Sigmoid colon (tissue), 7 donors: ENCODE measurements around the gene MYH7B. TPM values are rescaled to one million over a fixed set of nuclear protein-coding genes. Genes with fewer than 3 reads are reported as not detected.

Source experiments
- DNase-seq: peaks from one replicate; pipeline ENCODE4 v3.0.0-alpha.2; 2019
- H3K27ac ChIP-seq, 4 donors: fragments of 200-600 bp; sonication (generic); one replicate each; pipeline ENCODE4 v1.5.1; 2016 to 2019; ENCODE audit warnings: mild to moderate bottlenecking in 1 of 4
- H3K27me3 ChIP-seq, 3 donors: fragments of 200-600 bp; sonication (generic); one replicate each; pipeline ENCODE4 v1.5.1; 2019; ENCODE audit warnings: mild to moderate bottlenecking in 1 of 3
- H3K36me3 ChIP-seq, 4 donors: fragments of 200-600 bp; sonication (generic); one replicate each; pipeline ENCODE4 v1.5.1; 2016 to 2019
- H3K4me1 ChIP-seq, 4 donors: fragments of 200-600 bp; sonication (generic); one replicate each; pipeline ENCODE4 v1.5.1; 2017 to 2019
- H3K4me3 ChIP-seq, 4 donors: fragments of 200-600 bp; sonication (generic); one replicate each; pipeline ENCODE4 v1.5.1; 2017 to 2019; ENCODE audit warnings: mild to moderate bottlenecking in 2 of 4, moderate library complexity in 1 of 4
- H3K9me3 ChIP-seq, 4 donors: fragments of 200-600 bp in 3 of 4; sonication (generic) in 3 of 4; one replicate each; pipeline versions ENCODE4 v1.5.1 to v1.6.1; 2013 to 2019
- EP300 ChIP-seq, 4 donors: sonication (generic); formaldehyde crosslinking; IDR thresholded peaks; one replicate each; pipeline ENCODE4 v1.6.1; 2017; ENCODE audit warnings: antibody characterized with exemption in 4 of 4
- POLR2A ChIP-seq, 2 donors: fragments of 450-650 bp; IDR thresholded peaks; one replicate each; pipeline ENCODE4 v1.6.1; 2016; ENCODE audit warnings: antibody characterized with exemption in 2 of 2, mild to moderate bottlenecking in 2 of 2, moderate library complexity in 2 of 2
- POLR2AphosphoS5 ChIP-seq, 4 donors: sonication (generic); formaldehyde crosslinking; IDR thresholded peaks; one replicate each; pipeline ENCODE4 v1.6.1; 2017; ENCODE audit warnings: antibody characterized with exemption in 4 of 4
- WGBS, 2 donors: extraction: QIAGEN DNeasy Blood & Tissue Kit; methylation state at CpG; one replicate each; pipeline ENCODE4 v1.1.7; 2013; 5-methylcytosine and 5-hydroxymethylcytosine counted together
- intact Hi-C: fragments of 100-400 bp; cut with DNase I; formaldehyde crosslinking; loops from one replicate; pipeline ENCODE4 v1.15.1; 2023
- polyA plus RNA-seq, 3 donors: library from polyadenylated mRNA; stranded (reverse); fragments of 200-250 nt; gene quantifications; one replicate each; pipeline ENCODE4 v1.2.3, GENCODE V29; 2013
- total RNA-seq, 4 donors: library from RNA; depleted of rRNA; stranded (reverse); fragments of >200 nt; gene quantifications; one replicate each; pipeline ENCODE4 v1.1.0, GENCODE V29; 2016
- TF ChIP-seq, protein P1 (sequence below), 4 experiments: fragments of 450-650 bp in 3 of 4; fragments of 200-600 bp in 1 of 4; IDR thresholded peaks; one replicate each; pipeline ENCODE4 v1.5.1; 2016 to 2019; ENCODE audit warnings: antibody characterized with exemption in 4 of 4, mild to moderate bottlenecking in 3 of 4, moderate library complexity in 2 of 4
- donor health status: healthy with polysubstance abuse.
- donor health status: Bipolar disorder and iron deficiency.
- donor health status: healthy.

MYH7B gene
- total and polyA plus RNA-seq, 7 donors: under 0.01 to 1.6 (median 0.66) TPM

GRCh38 chr20:34946661-34947060 lies 9.0 kb upstream of the MYH7B start:
- intact Hi-C loops: no loop called here
- Histone ChIP-seq H3K9me3 (no peaks in the 10 kb centered on the region), H3K36me3 (peaks cover 0 to 66% (median 24%) of the 10 kb centered on the region in 4 donors), H3K27me3 (no peaks in the 10 kb centered on the region), H3K4me1 (no peaks in the 10 kb centered on the region), H3K4me3 (no peak overlapping the region), H3K27ac (no peak overlapping the region)
- TF ChIP-seq, protein P1, sequence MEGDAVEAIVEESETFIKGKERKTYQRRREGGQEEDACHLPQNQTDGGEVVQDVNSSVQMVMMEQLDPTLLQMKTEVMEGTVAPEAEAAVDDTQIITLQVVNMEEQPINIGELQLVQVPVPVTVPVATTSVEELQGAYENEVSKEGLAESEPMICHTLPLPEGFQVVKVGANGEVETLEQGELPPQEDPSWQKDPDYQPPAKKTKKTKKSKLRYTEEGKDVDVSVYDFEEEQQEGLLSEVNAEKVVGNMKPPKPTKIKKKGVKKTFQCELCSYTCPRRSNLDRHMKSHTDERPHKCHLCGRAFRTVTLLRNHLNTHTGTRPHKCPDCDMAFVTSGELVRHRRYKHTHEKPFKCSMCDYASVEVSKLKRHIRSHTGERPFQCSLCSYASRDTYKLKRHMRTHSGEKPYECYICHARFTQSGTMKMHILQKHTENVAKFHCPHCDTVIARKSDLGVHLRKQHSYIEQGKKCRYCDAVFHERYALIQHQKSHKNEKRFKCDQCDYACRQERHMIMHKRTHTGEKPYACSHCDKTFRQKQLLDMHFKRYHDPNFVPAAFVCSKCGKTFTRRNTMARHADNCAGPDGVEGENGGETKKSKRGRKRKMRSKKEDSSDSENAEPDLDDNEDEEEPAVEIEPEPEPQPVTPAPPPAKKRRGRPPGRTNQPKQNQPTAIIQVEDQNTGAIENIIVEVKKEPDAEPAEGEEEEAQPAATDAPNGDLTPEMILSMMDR (IDR thresholded peaks at IDR 0.05): no peak
- no peak for TF ChIP-seq EP300 (IDR thresholded peaks at IDR 0.05)
- TF ChIP-seq POLR2AphosphoS5 (IDR thresholded peaks at IDR 0.05): no peak
- TF ChIP-seq POLR2A (IDR thresholded peaks at IDR 0.05): no peak
- DNase-seq: no peak
- WGBS, 2 donors: 73 to 87% methylated on average over 3 of the region's 3 CpGs

- TF ChIP-seq POLR2A (IDR thresholded peaks at IDR 0.05) (no peak), POLR2AphosphoS5 (IDR thresholded peaks at IDR 0.05) (no peak), EP300 (IDR thresholded peaks at IDR 0.05) (no peak)
- TF ChIP-seq, protein P1 (IDR thresholded peaks at IDR 0.05): no peak
- Histone ChIP-seq H3K27ac (no peak overlapping the region), H3K27me3 (no peaks in the 10 kb centered on the region), H3K4me1 (no peaks in the 10 kb centered on the region), H3K9me3 (no peaks in the 10 kb centered on the region), H3K36me3 (peaks cover 0 to 60% (median 20%) of the 10 kb centered on the region in 4 donors), H3K4me3 (no peak overlapping the region)
- intact Hi-C loops: no loop called here
- DNase-seq: no peak
These were observed 8.3 kb upstream of the MYH7B start for GRCh38 chr20:34947336-34947735.

DNA sequence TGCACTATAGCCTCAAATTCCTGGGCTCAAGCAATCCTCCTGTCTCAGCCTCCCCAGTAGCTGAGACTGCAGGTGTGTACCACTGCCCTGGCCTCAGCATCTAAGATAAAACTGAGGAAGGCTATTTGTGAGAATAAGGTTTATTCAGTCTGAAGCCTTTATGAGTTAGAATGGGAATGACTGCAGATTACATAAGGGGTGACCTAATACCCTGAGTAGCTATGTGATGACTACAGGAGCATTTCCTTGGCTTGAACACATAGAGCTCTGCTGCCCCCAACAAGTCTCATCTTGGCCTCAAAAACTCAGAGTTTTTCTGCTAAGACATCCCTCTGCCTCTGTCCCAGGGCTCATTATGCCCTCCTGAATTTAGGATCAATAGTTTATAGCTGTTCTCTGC lies 7.6 kb upstream of the MYH7B start:
- no peak overlapping the region for H3K27ac ChIP-seq
- H3K9me3 ChIP-seq: no peaks in the 10 kb centered on the region
- H3K4me3 ChIP-seq: no peak overlapping the region
- intact Hi-C loops: no loop called here
- TF ChIP-seq EP300 (IDR thresholded peaks at IDR 0.05): no peak
- TF ChIP-seq, protein P1 (IDR thresholded peaks at IDR 0.05): no peak
- TF ChIP-seq POLR2A (IDR thresholded peaks at IDR 0.05): no peak
- no peak for TF ChIP-seq POLR2AphosphoS5 (IDR thresholded peaks at IDR 0.05)
- no peaks in the 10 kb centered on the region for H3K4me1 ChIP-seq
- no peak for DNase-seq
- H3K27me3 ChIP-seq: no peaks in the 10 kb centered on the region
- H3K36me3 ChIP-seq: peaks cover 0 to 53% (median 15%) of the 10 kb centered on the region in 4 donors

- no peaks in the 10 kb centered on the region for H3K9me3 ChIP-seq
- WGBS, 2 donors: 24 to 82% methylated on average over 6 of the region's 6 CpGs
- no peak overlapping the region for H3K4me3 ChIP-seq
- peaks cover 0 to under 1% (median 0%) of the 10 kb centered on the region in 4 donors for H3K4me1 ChIP-seq
- TF ChIP-seq POLR2A (IDR thresholded peaks at IDR 0.05): no peak
- TF ChIP-seq EP300 (IDR thresholded peaks at IDR 0.05): no peak
- TF ChIP-seq, protein P1 (IDR thresholded peaks at IDR 0.05): no peak
- no peak for TF ChIP-seq POLR2AphosphoS5 (IDR thresholded peaks at IDR 0.05)
- no peaks in the 10 kb centered on the region for H3K27me3 ChIP-seq
- no peak overlapping the region for H3K27ac ChIP-seq
- DNase-seq: no peak
- intact Hi-C loops: no loop called here
- H3K36me3 ChIP-seq: peaks cover 0 to 42% (median 11%) of the 10 kb centered on the region in 4 donors
These were observed 6.5 kb upstream of the MYH7B start for GRCh38 chr20:34949120-34949519.

- Histone ChIP-seq H3K27ac (no peak overlapping the region), H3K4me3 (no peak overlapping the region), H3K4me1 (peaks cover 0 to 13% (median 10%) of the 10 kb centered on the region in 4 donors), H3K9me3 (no peaks in the 10 kb centered on the region), H3K36me3 (peaks cover 0 to 25% (median 2%) of the 10 kb centered on the region in 4 donors), H3K27me3 (no peaks in the 10 kb centered on the region)
- intact Hi-C loops: no loop called here
- 70 to 84% methylated on average over 2 of the region's 2 CpGs for WGBS, 2 donors
- no peak for TF ChIP-seq EP300 (IDR thresholded peaks at IDR 0.05)
- no peak for TF ChIP-seq POLR2AphosphoS5 (IDR thresholded peaks at IDR 0.05)
- TF ChIP-seq, protein P1 (IDR thresholded peaks at IDR 0.05): no peak
- no peak for TF ChIP-seq POLR2A (IDR thresholded peaks at IDR 0.05)
- no peak for DNase-seq
These were observed 4.4 kb upstream of the MYH7B start for GRCh38 chr20:34951252-34951651.
